SK-N-SH treated with all-trans-retinoic acid at 6 μM for 48 hours (cell line): Measurements from ENCODE around the gene REM2.

Source experiments
- CSDC2 ChIP-seq: fragments of 250-450 bp; sonication (Bioruptor Pico); IDR thresholded peaks from 2 replicates; pipeline ENCODE4 v1.5.0; 2020; ENCODE audit warnings: mild to moderate bottlenecking, moderate library complexity
- ISL1 ChIP-seq: fragments of 250-450 bp; sonication (Bioruptor Pico); IDR thresholded peaks from 2 replicates; pipeline ENCODE4 v2.1.2; 2022; ENCODE audit warnings: mild to moderate bottlenecking, moderate library complexity
- RARB ChIP-seq: fragments of 250-450 bp; sonication (Bioruptor Pico); IDR thresholded peaks from 2 replicates; pipeline ENCODE4 v1.8.0; 2021; ENCODE audit warnings: mild to moderate bottlenecking, moderate library complexity
- SNAI2 ChIP-seq: fragments of 250-450 bp; sonication (Bioruptor Pico); IDR thresholded peaks from 2 replicates; pipeline ENCODE4 v1.5.0; 2020; ENCODE audit warnings: mild to moderate bottlenecking, moderate library complexity
- ZFP3 ChIP-seq: fragments of 250-450 bp; sonication (Bioruptor Pico); IDR thresholded peaks from 2 replicates; pipeline ENCODE4 v1.5.0; 2020; ENCODE audit warnings: mild to moderate bottlenecking, moderate library complexity
- TF ChIP-seq, protein P1 (sequence below): fragments of 250-450 bp; sonication (Bioruptor Pico); IDR thresholded peaks from 2 replicates; pipeline ENCODE4 v1.8.0; 2020; ENCODE audit warnings: mild to moderate bottlenecking, moderate library complexity, borderline replicate concordance
- TF ChIP-seq, protein P2 (sequence below): fragments of 250-450 bp; sonication (Bioruptor Pico); IDR thresholded peaks from 2 replicates; pipeline ENCODE4 v1.5.1; 2020; ENCODE audit warnings: low read depth, mild to moderate bottlenecking, moderate library complexity

DNA sequence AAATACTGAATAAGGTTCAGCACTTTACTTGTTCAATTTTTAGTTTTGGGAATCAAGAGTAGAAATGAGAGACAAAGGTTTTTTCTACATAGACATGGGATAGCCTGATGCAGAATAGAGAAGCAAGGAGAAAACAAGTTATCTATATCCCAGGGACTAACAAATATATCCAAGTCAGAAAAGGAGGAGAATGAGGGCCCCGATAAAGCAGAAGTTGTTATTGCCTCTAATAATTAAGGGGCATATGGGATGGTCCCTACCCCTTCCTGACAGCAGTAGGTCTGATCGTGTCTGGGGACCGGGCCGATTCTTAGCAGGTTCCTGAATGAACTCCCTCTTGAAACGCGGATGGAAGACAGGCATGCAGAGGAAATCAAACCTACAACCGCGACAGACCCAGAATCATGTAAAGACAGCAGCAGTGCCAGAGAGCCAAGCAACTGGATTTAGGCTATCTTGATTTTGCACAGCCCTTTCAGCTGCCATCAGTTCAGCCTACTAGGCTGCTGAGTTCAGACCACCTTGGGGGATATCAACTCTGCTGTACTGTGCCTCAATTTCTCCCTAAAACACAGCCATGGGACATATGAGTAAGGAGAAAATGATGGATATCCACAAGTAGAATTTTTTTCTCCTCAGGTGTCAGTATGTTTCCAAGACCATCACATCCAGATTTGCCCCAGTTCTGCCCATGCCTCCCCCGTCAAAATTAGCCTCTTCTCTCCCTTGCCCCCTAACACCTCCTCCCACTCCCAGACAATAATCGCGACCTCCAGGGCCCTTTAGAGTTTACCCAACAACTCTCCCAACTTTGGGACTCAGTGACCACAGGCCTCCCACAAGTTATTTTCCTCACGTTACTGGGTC lies 45.4 kb downstream of the REM2 start:
- TF ChIP-seq ISL1 (CRISPR knock-in tag) (no peak), CSDC2 (CRISPR knock-in tag) (no peak), RARB (CRISPR knock-in tag) (no peak), ZFP3 (CRISPR knock-in tag) (no peak), SNAI2 (CRISPR knock-in tag) (no peak)
- TF ChIP-seq, protein P1, sequence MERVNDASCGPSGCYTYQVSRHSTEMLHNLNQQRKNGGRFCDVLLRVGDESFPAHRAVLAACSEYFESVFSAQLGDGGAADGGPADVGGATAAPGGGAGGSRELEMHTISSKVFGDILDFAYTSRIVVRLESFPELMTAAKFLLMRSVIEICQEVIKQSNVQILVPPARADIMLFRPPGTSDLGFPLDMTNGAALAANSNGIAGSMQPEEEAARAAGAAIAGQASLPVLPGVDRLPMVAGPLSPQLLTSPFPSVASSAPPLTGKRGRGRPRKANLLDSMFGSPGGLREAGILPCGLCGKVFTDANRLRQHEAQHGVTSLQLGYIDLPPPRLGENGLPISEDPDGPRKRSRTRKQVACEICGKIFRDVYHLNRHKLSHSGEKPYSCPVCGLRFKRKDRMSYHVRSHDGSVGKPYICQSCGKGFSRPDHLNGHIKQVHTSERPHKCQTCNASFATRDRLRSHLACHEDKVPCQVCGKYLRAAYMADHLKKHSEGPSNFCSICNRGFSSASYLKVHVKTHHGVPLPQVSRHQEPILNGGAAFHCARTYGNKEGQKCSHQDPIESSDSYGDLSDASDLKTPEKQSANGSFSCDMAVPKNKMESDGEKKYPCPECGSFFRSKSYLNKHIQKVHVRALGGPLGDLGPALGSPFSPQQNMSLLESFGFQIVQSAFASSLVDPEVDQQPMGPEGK (CRISPR knock-in tag), result no peak
- TF ChIP-seq, protein P2, sequence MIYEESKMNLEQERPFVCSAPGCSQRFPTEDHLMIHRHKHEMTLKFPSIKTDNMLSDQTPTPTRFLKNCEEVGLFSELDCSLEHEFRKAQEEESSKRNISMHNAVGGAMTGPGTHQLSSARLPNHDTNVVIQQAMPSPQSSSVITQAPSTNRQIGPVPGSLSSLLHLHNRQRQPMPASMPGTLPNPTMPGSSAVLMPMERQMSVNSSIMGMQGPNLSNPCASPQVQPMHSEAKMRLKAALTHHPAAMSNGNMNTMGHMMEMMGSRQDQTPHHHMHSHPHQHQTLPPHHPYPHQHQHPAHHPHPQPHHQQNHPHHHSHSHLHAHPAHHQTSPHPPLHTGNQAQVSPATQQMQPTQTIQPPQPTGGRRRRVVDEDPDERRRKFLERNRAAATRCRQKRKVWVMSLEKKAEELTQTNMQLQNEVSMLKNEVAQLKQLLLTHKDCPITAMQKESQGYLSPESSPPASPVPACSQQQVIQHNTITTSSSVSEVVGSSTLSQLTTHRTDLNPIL (CRISPR knock-in tag), result no peak
